Osteoblast (primary cell): Measurements from ENCODE around the gene SLC45A2. TPM values are rescaled to one million over a fixed set of nuclear protein-coding genes. Genes with fewer than 3 reads are reported as not detected.
A peak's percentile ranks its signal among the peaks of the same experiment; 100 is the strongest.

Source experiments
- DNase-seq: peaks from one replicate; pipeline ENCODE4 v3.0.0; 2011; ENCODE audit warnings: low spot score, mixed read lengths; ENCODE audit not compliant: insufficient read length; ENCODE audit errors: missing footprints
- H2AFZ ChIP-seq: 2 replicates; pipeline ENCODE4 v1.6.0; 2011; ENCODE audit warnings: mild to moderate bottlenecking, low read length
- H3K27ac ChIP-seq: 2 replicates; pipeline ENCODE4 v1.5.1; 2011; ENCODE audit warnings: mild to moderate bottlenecking, low read depth, low read length, moderate library complexity
- H3K27me3 ChIP-seq: 2 replicates; pipeline ENCODE4 v1.6.0; 2012; ENCODE audit warnings: mild to moderate bottlenecking, control low read depth, inconsistent platforms, low read length, moderate library complexity; ENCODE audit not compliant: insufficient read depth
- H3K36me3 ChIP-seq: 2 replicates; pipeline ENCODE4 v1.5.1; 2011; ENCODE audit warnings: mild to moderate bottlenecking, low read length, control low read depth, moderate library complexity; ENCODE audit not compliant: insufficient read depth
- H3K4me1 ChIP-seq: 2 replicates; pipeline ENCODE4 v1.5.1; 2011; ENCODE audit warnings: mild to moderate bottlenecking, low read length, control low read depth, moderate library complexity; ENCODE audit not compliant: insufficient read depth
- H3K4me2 ChIP-seq: 2 replicates; pipeline ENCODE4 v1.6.0; 2011; ENCODE audit warnings: mild to moderate bottlenecking, low read length; ENCODE audit not compliant: insufficient read depth
- H3K4me3 ChIP-seq: fragments of 200-600 bp; sonication (generic); 3 replicates; pipeline ENCODE4 v1.5.1; 2012; ENCODE audit warnings: mild to moderate bottlenecking, low read length, inconsistent platforms; ENCODE audit not compliant: insufficient read depth
- H3K79me2 ChIP-seq: 2 replicates; pipeline ENCODE4 v1.6.0; 2012; ENCODE audit warnings: mild to moderate bottlenecking, low read length, control low read depth, inconsistent platforms; ENCODE audit not compliant: insufficient read depth
- H3K9me3 ChIP-seq: 2 replicates; pipeline ENCODE4 v1.5.1; 2011; ENCODE audit warnings: low read depth, low read length, control low read depth
- H4K20me1 ChIP-seq: 2 replicates; pipeline ENCODE4 v1.6.0; 2012; ENCODE audit warnings: mild to moderate bottlenecking, low read length, control low read depth; ENCODE audit not compliant: insufficient read depth
- CTCF ChIP-seq: IDR thresholded peaks from 2 replicates; pipeline ENCODE4 v1.5.1; 2011; ENCODE audit warnings: mild to moderate bottlenecking, low read depth, low read length, moderate library complexity; ENCODE audit errors: extremely low read depth
- total RNA-seq: library from RNA; depleted of rRNA; stranded (reverse); fragments of >200 nt; gene quantifications from 2 replicates; pipeline ENCODE4 v1.2.3, GENCODE V29; 2012

SLC45A2 gene
- total RNA-seq, 1 donor: 0.36 TPM

- TF ChIP-seq CTCF: no peak
- H3K79me2 ChIP-seq: peaks cover 6% of the 10 kb centered on the region
- H3K27me3 ChIP-seq: no peaks in the 10 kb centered on the region
- no peak overlapping the region for H3K4me2 ChIP-seq
- no peak overlapping the region for H2AFZ ChIP-seq
- H3K27ac ChIP-seq: no peak overlapping the region
- no peak for DNase-seq
- H3K4me1 ChIP-seq: peaks cover 3% of the 10 kb centered on the region
- H3K9me3 ChIP-seq: no peaks in the 10 kb centered on the region
- H3K4me3 ChIP-seq: no peak overlapping the region
- H4K20me1 ChIP-seq: no peaks in the 10 kb centered on the region
- H3K36me3 ChIP-seq: peaks cover 21% of the 10 kb centered on the region
Measured at GRCh38 chr5:34001241-34001841, 16.8 kb upstream of the SLC45A2 start.

- no peaks in the 10 kb centered on the region for H4K20me1 ChIP-seq
- no peak overlapping the region for H3K4me2 ChIP-seq
- no peak for DNase-seq
- peaks cover 21% of the 10 kb centered on the region for H3K36me3 ChIP-seq
- TF ChIP-seq CTCF: no peak
- H3K9me3 ChIP-seq: no peaks in the 10 kb centered on the region
- H2AFZ ChIP-seq: no peak overlapping the region
- H3K27me3 ChIP-seq: no peaks in the 10 kb centered on the region
- H3K4me3 ChIP-seq: no peak overlapping the region
- H3K79me2 ChIP-seq: no peaks in the 10 kb centered on the region
- no peak overlapping the region for H3K27ac ChIP-seq
- H3K4me1 ChIP-seq: peaks cover 4% of the 10 kb centered on the region
Measured at GRCh38 chr5:33999978-34000377, 15.5 kb upstream of the SLC45A2 start.

GRCh38 chr5:33997331-33997983, 13.0 kb upstream of the SLC45A2 start:
- Histone ChIP-seq H3K4me3 (no peak overlapping the region), H3K4me1 (peaks cover 7% of the 10 kb centered on the region), H3K27ac (peak overlapping the region; percentile 46), H3K79me2 (no peaks in the 10 kb centered on the region), H3K27me3 (no peaks in the 10 kb centered on the region), H3K9me3 (no peaks in the 10 kb centered on the region), H3K36me3 (peaks cover 3% of the 10 kb centered on the region), H3K4me2 (peak overlapping the region; percentile 2), H2AFZ (no peak overlapping the region), H4K20me1 (no peaks in the 10 kb centered on the region)
- DNase-seq: peak; percentile 85
- peak; percentile 80 for TF ChIP-seq CTCF

DNA sequence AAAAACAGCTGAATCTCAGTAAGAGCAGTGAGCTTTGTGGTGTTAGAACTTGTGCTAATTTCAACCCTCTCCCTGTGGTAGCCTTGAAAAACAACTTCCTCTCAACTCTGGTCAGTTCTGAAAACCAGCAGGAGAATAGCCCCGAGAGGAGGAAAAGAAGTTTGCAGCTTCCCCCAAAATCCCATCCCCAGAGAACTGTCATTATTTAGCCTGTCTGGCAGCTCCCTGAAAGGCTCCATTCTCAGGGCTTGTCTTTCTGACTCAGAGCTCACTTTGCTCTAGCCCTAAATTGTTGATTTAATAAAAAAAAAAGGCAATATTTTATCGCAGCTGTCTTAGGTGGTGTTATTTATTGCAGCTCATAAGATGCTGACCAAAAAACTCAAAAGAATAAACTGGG, 11.4 kb upstream of the SLC45A2 start:
- no peak for TF ChIP-seq CTCF
- Histone ChIP-seq H3K4me2 (no peak overlapping the region), H4K20me1 (no peaks in the 10 kb centered on the region), H3K36me3 (peaks cover 3% of the 10 kb centered on the region), H3K9me3 (no peaks in the 10 kb centered on the region), H3K4me1 (peaks cover 7% of the 10 kb centered on the region), H3K27ac (no peak overlapping the region), H3K4me3 (no peak overlapping the region), H3K79me2 (no peaks in the 10 kb centered on the region), H2AFZ (no peak overlapping the region), H3K27me3 (no peaks in the 10 kb centered on the region)
- DNase-seq: no peak
